K562 (cell line): ENCODE results near the gene ANKRD16. TPM values are rescaled to one million over a fixed set of nuclear protein-coding genes. Genes with fewer than 3 reads are reported as not detected.
A peak's percentile ranks its signal among the peaks of the same experiment; 100 is the strongest.

Experiments
- ATAC-seq: fragments of 200-7000 bp; cut with Tn5 transposase; 3 replicates; pipeline ENCODE4 v1.9.1; 2020; ENCODE audit warnings: moderate library complexity
- BruUV-seq: library from RNA; stranded (reverse); fragments of 400-500 nt; replicated peaks from 2 replicates; lab custom pipeline; 2021; lab: Mats Ljungman, UMichigan
- CTCF ChIA-PET: fragments of 300-600 bp; formaldehyde crosslinking; extraction: SDS; loops from one replicate; lab custom pipeline; 2021; ENCODE audit warnings: low intra/inter-chr PET ratio; lab: Yijun Ruan, JAX
- POLR2A ChIA-PET: fragments of 300-600, 350-650 bp; sonication (Branson Sonifier 250); formaldehyde crosslinking; extraction: SDS; loops from one replicate; lab custom pipeline; 2021; ENCODE audit warnings: antibody characterized with exemption, inconsistent platforms; lab: Yijun Ruan, JAX
- DNase-seq, 4 experiments: peaks; one replicate each; pipeline versions ENCODE4 v3.0.0 to v3.0.0-alpha.2; 2011 to 2018; ENCODE audit warnings: low spot score in 3 of 4, mixed read lengths in 3 of 4; ENCODE audit errors: extremely low read depth in 1 of 4
- FAIRE-seq: peaks from 2 replicates; lab custom pipeline; 2011; peaks lifted over from hg19 to GRCh38; lab: Jason Lieb, UNC
- H2AFZ ChIP-seq: 2 replicates; pipeline ENCODE4 v1.6.0; 2011; ENCODE audit warnings: low read depth, low read length, control low read depth, inconsistent platforms
- H3K27ac ChIP-seq: fragments of 200-600 bp; 3 replicates; pipeline ENCODE4 v1.8.0; 2011; ENCODE audit warnings: low read depth, mild to moderate bottlenecking, control low read depth, inconsistent platforms, low read length, moderate library complexity, mixed read lengths; ENCODE audit errors: extremely low read depth
- H3K27me3 ChIP-seq, 2 experiments: fragments of 300-600 bp in 1 of 2; 2 replicates in 1 of 2; 3 replicates in 1 of 2; pipeline versions ENCODE4 v1.6.0 to v1.8.0; 2011; ENCODE audit warnings: inconsistent platforms in 2 of 2, low read length in 2 of 2, mild to moderate bottlenecking in 1 of 2, mixed read lengths in 1 of 2, moderate library complexity in 1 of 2; ENCODE audit not compliant: control insufficient read depth in 2 of 2, insufficient read depth in 2 of 2
- H3K36me3 ChIP-seq: fragments of 300-600 bp; 3 replicates; pipeline ENCODE4 v1.8.0; 2011; ENCODE audit warnings: mild to moderate bottlenecking, low read length, inconsistent platforms; ENCODE audit not compliant: control insufficient read depth, insufficient read depth
- H3K4me1 ChIP-seq, 2 experiments: fragments of 200-600 bp in 1 of 2; replicated peaks in 1 of 2; 2 replicates in 1 of 2; 3 replicates in 1 of 2; pipeline versions ENCODE4 v1.5.1 to v1.8.0; 2011; ENCODE audit warnings: inconsistent platforms in 2 of 2, low read length in 2 of 2, mild to moderate bottlenecking in 1 of 2, mixed read lengths in 1 of 2, moderate library complexity in 1 of 2; ENCODE audit not compliant: control insufficient read depth in 2 of 2, insufficient read depth in 2 of 2
- H3K4me2 ChIP-seq: 2 replicates; pipeline ENCODE4 v1.6.1; 2011; ENCODE audit warnings: low read length, control low read depth, inconsistent platforms, mixed read lengths; ENCODE audit not compliant: insufficient read depth
- H3K4me3 ChIP-seq: fragments of 200-600 bp; sonication (generic), shearing (Covaris generic); 2 replicates; pipeline ENCODE4 v1.5.1; 2016; ENCODE audit warnings: control low read depth, inconsistent platforms
- H3K79me2 ChIP-seq: fragments of 200-600 bp; 3 replicates; pipeline ENCODE4 v1.8.0; 2011; ENCODE audit warnings: low read length, inconsistent platforms; ENCODE audit not compliant: control insufficient read depth, insufficient read depth
- H3K9ac ChIP-seq, 2 experiments: 2 replicates each; pipeline versions ENCODE4 v1.6.0 to v1.6.1; 2011; ENCODE audit warnings: low read depth in 2 of 2, low read length in 2 of 2, control low read depth in 1 of 2, inconsistent platforms in 1 of 2, mild to moderate bottlenecking in 1 of 2, mixed read lengths in 1 of 2; ENCODE audit not compliant: insufficient read depth in 1 of 2
- H3K9me1 ChIP-seq: one replicate; pipeline ENCODE4 v1.6.0; 2011; ENCODE audit warnings: inconsistent platforms, mild to moderate bottlenecking, low read length, moderate library complexity; ENCODE audit not compliant: control insufficient read depth, insufficient read depth
- H3K9me3 ChIP-seq: replicated peaks from 2 replicates; pipeline ENCODE4 v1.5.1; 2011; ENCODE audit warnings: low read depth, low read length, inconsistent platforms; ENCODE audit not compliant: control insufficient read depth, insufficient read depth
- H4K20me1 ChIP-seq: replicated peaks from 2 replicates; pipeline ENCODE4 v1.6.1; 2011; ENCODE audit warnings: low read length, inconsistent platforms, mixed read lengths; ENCODE audit not compliant: control insufficient read depth, insufficient read depth
- CREM ChIP-seq: IDR thresholded peaks from 2 replicates; pipeline ENCODE4 v1.6.1; 2014; ENCODE audit warnings: antibody characterized with exemption, low read depth
- DLX4 ChIP-seq: fragments of 250-450 bp; sonication (Bioruptor Pico); IDR thresholded peaks from 2 replicates; pipeline ENCODE4 v1.6.1; 2021; ENCODE audit warnings: mild to moderate bottlenecking
- ETS1 ChIP-seq: conservative IDR thresholded peaks from 2 replicates; pipeline ENCODE4 v1.6.1; 2011; ENCODE audit warnings: low read depth, mild to moderate bottlenecking, low read length; ENCODE audit not compliant: control insufficient read depth
- NCOA6 ChIP-seq: fragments of 450-650 bp; IDR thresholded peaks from 2 replicates; pipeline ENCODE4 v1.6.1; 2017; ENCODE audit warnings: mild to moderate bottlenecking
- NRF1 ChIP-seq, 2 experiments: fragments of 450-650 bp; IDR thresholded peaks in 1 of 2; conservative IDR thresholded peaks in 1 of 2; 2 replicates each; pipeline ENCODE4 v1.6.1; 2014; ENCODE audit warnings: mild to moderate bottlenecking in 2 of 2
- PCBP2 ChIP-seq: fragments of 200-400 bp; formaldehyde crosslinking; IDR thresholded peaks from 2 replicates; pipeline ENCODE4 v1.6.1; 2018; ENCODE audit warnings: low read length, low read depth, mild to moderate bottlenecking, moderate library complexity; ENCODE audit not compliant: poor library complexity, severe bottlenecking
- SLC30A9 ChIP-seq: fragments of 250-450 bp; sonication (Bioruptor Pico); IDR thresholded peaks from 2 replicates; pipeline ENCODE4 v1.8.0; 2022; ENCODE audit warnings: mild to moderate bottlenecking, moderate library complexity
- SP2 ChIP-seq: IDR thresholded peaks from 2 replicates; pipeline ENCODE4 v1.6.1; 2011; ENCODE audit warnings: mild to moderate bottlenecking, low read depth, low read length, moderate library complexity; ENCODE audit not compliant: poor library complexity, severe bottlenecking; ENCODE audit errors: extremely low read depth
- TAF1 ChIP-seq: IDR thresholded peaks from 2 replicates; pipeline ENCODE4 v1.6.1; 2011; ENCODE audit warnings: mild to moderate bottlenecking, low read length, moderate library complexity; ENCODE audit not compliant: insufficient read depth, control insufficient read depth, severe bottlenecking; ENCODE audit errors: extremely low read depth
- TAF15 ChIP-seq: fragments of 200-400 bp; formaldehyde crosslinking; IDR thresholded peaks from 2 replicates; pipeline ENCODE4 v1.6.1; 2017; ENCODE audit warnings: mild to moderate bottlenecking, low read depth, low read length, moderate library complexity
- ZNF592 ChIP-seq: fragments of 450-650 bp; IDR thresholded peaks from 2 replicates; pipeline ENCODE4 v1.6.1; 2017; ENCODE audit warnings: antibody characterized with exemption, mild to moderate bottlenecking
- WGBS: fragments of 100-300 bp; shearing (Covaris generic); methylation state at CpG from one replicate; pipeline ENCODE4 v1.1.6; 2016; ENCODE audit warnings: low coverage, mixed read lengths; ENCODE audit not compliant: insufficient coverage; ENCODE audit errors: missing lambda C conversion rate; 5-methylcytosine and 5-hydroxymethylcytosine counted together
- in situ Hi-C: fragments of 300-500 bp; cut with MboI; formaldehyde crosslinking; loops from 4 replicates; pipeline ENCODE4 v1.15.0; 2018; ENCODE audit warnings: inconsistent platforms, mixed read lengths
- intact Hi-C: fragments of 100-400 bp; cut with micrococcal nuclease; formaldehyde crosslinking; loops from 2 replicates; pipeline ENCODE4 v1.14.2; 2022
- polyA plus RNA-seq, 8 experiments: library from polyadenylated mRNA; depleted of rRNA in 4 of 8; stranded (reverse) in 5 of 8; unstranded in 3 of 8; fragments of >200 nt; fragmentation: Nextera tagmentation in 2 of 8; fragmentation: Illumina TruSeq in 1 of 8; extraction: Ambion mirVana in 2 of 8; extraction: Trizol in 1 of 8; gene quantifications; 2 replicates each; pipeline versions ENCODE4 v1.2.1 to v1.2.3, GENCODE V29; 2011 to 2014; ENCODE audit warnings: inconsistent platforms in 1 of 8, missing spikeins in 1 of 8
- total RNA-seq, 7 experiments: library from RNA; depleted of rRNA in 6 of 7; stranded (reverse); fragments of >200 nt in 6 of 7; fragmentation: Illumina TruSeq in 2 of 7; extraction: Trizol in 2 of 7; gene quantifications; 2 replicates each; pipeline versions ENCODE4 v1.2.1 to v1.2.3, GENCODE V29; 2011 to 2021; ENCODE audit warnings: low replicate concordance in 1 of 7

The ANKRD16 gene
- total and polyA plus RNA-seq, 9 of the 15 experiments (the other 6 are each of a cell fraction or from before 2014, with no cell fraction given): 1.5 to 16.0 (median 9.5) TPM

GRCh38 chr10:5812283-5813090 lies 77.2 kb downstream of the ANKRD16 start:
- FAIRE-seq: no peak
- Histone ChIP-seq H4K20me1 (peaks cover 28% of the 10 kb centered on the region), H3K4me3 (peak overlapping the region; percentile 98), H3K9me1 (no peaks in the 10 kb centered on the region), H3K27me3 (no peaks in the 10 kb centered on the region), H3K36me3 (peaks cover 36% of the 10 kb centered on the region), H3K4me2 (peak overlapping the region; percentile 84), H3K27ac (peak overlapping the region; percentile 98), H3K79me2 (peaks cover 74% of the 10 kb centered on the region), H3K9ac (peak overlapping the region; percentile 97 to 98), H3K9me3 (no peaks in the 10 kb centered on the region), H3K4me1 (peaks cover 12 to 27% of the 10 kb centered on the region in 2 experiments), H2AFZ (peak overlapping the region; percentile 82; the same call in 1 of the 2 replicates)
- in situ Hi-C loops: no loop called here
- peak; percentile 53 to 62 (median 61) for DNase-seq
- CTCF ChIA-PET: interaction anchor here (1.0 kb wide), 1 partner anchor 277 kb away, joined by 5 read pairs; the partner anchor contains the start of gene RBM17
- POLR2A ChIA-PET: interaction anchor here (0.6 to 3.4 kb wide), 10 partner anchors 8 to 589 kb away, joined by 3 to 19 read pairs (median 5); partner anchors contain the start of genes ANKRD16 and FBH1
- BruUV-seq: TSS peak; percentile 32
- peak; percentile 69 for ATAC-seq
- 0% methylated on average over 24 of the region's 49 CpGs for WGBS
- intact Hi-C loops: loop anchor here (5.0 kb wide), 3 partner anchors 35 to 80 kb away; partner anchors contain the start of gene FBH1
- no peak for TF ChIP-seq NCOA6
- no peak; a peak in 1 of 4 replicates for TF ChIP-seq NRF1 (conservative IDR thresholded peaks at IDR 0.05 in 1 of 2, IDR thresholded peaks at IDR 0.05 in 1 of 2)
- peak; percentile 28 for TF ChIP-seq TAF1
- TF ChIP-seq CREM: no peak
- TF ChIP-seq SLC30A9 (CRISPR knock-in tag): no peak
- no peak for TF ChIP-seq DLX4 (CRISPR knock-in tag)
- no peak for TF ChIP-seq ETS1
- TF ChIP-seq ZNF592: no peak
- peak; percentile 56 for TF ChIP-seq PCBP2
- no peak for TF ChIP-seq TAF15
- no peak for TF ChIP-seq SP2
